GM12878 (cell line): ENCODE results near the gene PARN. TPM values are rescaled to one million over a fixed set of nuclear protein-coding genes. Genes with fewer than 3 reads are reported as not detected.

Experiments used
- ATAC-seq: fragments of 200-7000 bp; cut with Tn5 transposase; 3 replicates; pipeline ENCODE4 v1.9.1; 2020; ENCODE audit warnings: mild to moderate bottlenecking, moderate library complexity
- BruUV-seq: library from RNA; stranded (reverse); fragments of 400-500 nt; replicated peaks from 2 replicates; lab custom pipeline; 2021; lab: Mats Ljungman, UMichigan
- CTCF ChIA-PET: fragments of 300-600 bp; sonication (Branson Sonifier 250); formaldehyde crosslinking; extraction: SDS; loops from one replicate; lab custom pipeline; 2021; ENCODE audit warnings: inconsistent platforms; lab: Yijun Ruan, JAX
- POLR2A ChIA-PET: fragments of 350-600 bp; formaldehyde crosslinking; extraction: SDS; loops from one replicate; lab custom pipeline; 2021; ENCODE audit warnings: inconsistent platforms; lab: Charles Lee
- RAD21 ChIA-PET: fragments of 300-600 bp; sonication (Branson Sonifier 250); formaldehyde crosslinking; loops from one replicate; lab custom pipeline; 2023; ENCODE audit warnings: antibody characterized with exemption; ENCODE audit not compliant: unreplicated experiment; lab: Charles Lee
- SMC1A ChIA-PET: fragments of 300-600 bp; sonication (Branson Sonifier 250); formaldehyde crosslinking; loops from one replicate; lab custom pipeline; 2023; ENCODE audit not compliant: unreplicated experiment, uncharacterized antibody; lab: Charles Lee
- DNase-seq: peaks from one replicate; pipeline ENCODE4 v3.0.0-alpha.2; 2011; ENCODE audit warnings: low read depth, low spot score
- FAIRE-seq: peaks from 3 replicates; lab custom pipeline; 2011; peaks lifted over from hg19 to GRCh38; lab: Jason Lieb, UNC
- H2AFZ ChIP-seq: 2 replicates; pipeline ENCODE4 v1.6.0; 2011; ENCODE audit warnings: low read depth, low read length, control low read depth; ENCODE audit not compliant: control insufficient read depth
- H3K27ac ChIP-seq: 2 replicates; pipeline ENCODE4 v1.5.1; 2011; ENCODE audit warnings: control low read depth; ENCODE audit not compliant: control insufficient read depth, insufficient read depth
- H3K27me3 ChIP-seq, 2 experiments: replicated peaks in 1 of 2; 2 replicates each; pipeline versions ENCODE4 v1.6.0 to v1.6.1; 2011; ENCODE audit warnings: low read length in 1 of 2; ENCODE audit not compliant: control insufficient read depth in 2 of 2, insufficient read depth in 2 of 2
- H3K36me3 ChIP-seq, 2 experiments: 2 replicates each; pipeline ENCODE4 v1.5.1; 2011; ENCODE audit warnings: low read length in 1 of 2; ENCODE audit not compliant: control insufficient read depth in 2 of 2, insufficient read depth in 2 of 2
- H3K4me1 ChIP-seq: 2 replicates; pipeline ENCODE4 v1.6.1; 2011; ENCODE audit warnings: mild to moderate bottlenecking, low read length, moderate library complexity, mixed read lengths; ENCODE audit not compliant: control insufficient read depth, insufficient read depth
- H3K4me2 ChIP-seq: 2 replicates; pipeline ENCODE4 v1.6.0; 2011; ENCODE audit warnings: control low read depth; ENCODE audit not compliant: control insufficient read depth, insufficient read depth
- H3K4me3 ChIP-seq: fragments of 200-600 bp; sonication (generic); 2 replicates; pipeline ENCODE4 v1.5.1; 2016
- H3K79me2 ChIP-seq: 2 replicates; pipeline ENCODE4 v1.6.0; 2011; ENCODE audit warnings: low read length; ENCODE audit not compliant: control insufficient read depth, insufficient read depth
- H3K9ac ChIP-seq: 2 replicates; pipeline ENCODE4 v1.8.0; 2011; ENCODE audit warnings: low read length, control low read depth, mixed read lengths; ENCODE audit not compliant: control insufficient read depth, insufficient read depth
- H3K9me3 ChIP-seq: replicated peaks from 3 replicates; pipeline ENCODE4 v1.5.1; 2011; ENCODE audit warnings: mild to moderate bottlenecking, low read length; ENCODE audit not compliant: control insufficient read depth, insufficient read depth
- H4K20me1 ChIP-seq: 2 replicates; pipeline ENCODE4 v1.6.0; 2011; ENCODE audit not compliant: control insufficient read depth, insufficient read depth
- SPI1 ChIP-seq: IDR thresholded peaks from 2 replicates; pipeline ENCODE4 v1.6.1; 2011; ENCODE audit warnings: low read depth, mild to moderate bottlenecking, low read length, moderate library complexity, borderline replicate concordance; ENCODE audit not compliant: insufficient read depth
- YBX1 ChIP-seq: fragments of 450-650 bp; IDR thresholded peaks from 2 replicates; pipeline ENCODE4 v1.6.1; 2016; ENCODE audit warnings: antibody characterized with exemption
- WGBS: methylation state at CpG from one replicate; pipeline ENCODE4 v1.1.6; 2016; ENCODE audit warnings: low lambda C conversion rate; ENCODE audit not compliant: insufficient replicate concordance, insufficient coverage; ENCODE audit errors: missing lambda C conversion rate; 5-methylcytosine and 5-hydroxymethylcytosine counted together
- in situ Hi-C: fragments of 300-500 bp; cut with MboI; formaldehyde crosslinking; loops from 9 replicates; pipeline ENCODE4 v1.14.3; 2018; ENCODE audit warnings: mixed read lengths
- intact Hi-C: fragments of 100-400 bp; cut with micrococcal nuclease; formaldehyde crosslinking; loops from one replicate; pipeline ENCODE4 v1.14.2; 2022; ENCODE audit not compliant: unreplicated experiment
- polyA plus RNA-seq, 11 experiments: library from polyadenylated mRNA; depleted of rRNA in 4 of 11; unstranded in 6 of 11; stranded (reverse) in 5 of 11; fragments of >200 nt; fragmentation: Nextera tagmentation in 4 of 11; fragmentation: Illumina TruSeq in 1 of 11; extraction: Ambion mirVana in 4 of 11; extraction: Trizol in 1 of 11; gene quantifications; 1 replicate in 1 of 11; 2 replicates in 10 of 11; pipeline versions ENCODE4 v1.2.1 to v1.2.3, GENCODE V29; 2011 to 2016; ENCODE audit warnings: inconsistent platforms in 2 of 11, missing spikeins in 2 of 11, low read depth in 1 of 11
- total RNA-seq, 4 experiments: library from RNA; depleted of rRNA in 3 of 4; stranded (reverse); fragments of >200 nt in 3 of 4; fragmentation: Illumina TruSeq in 1 of 4; extraction: Trizol in 1 of 4; gene quantifications; 2 replicates each; pipeline versions ENCODE4 v1.2.1 to v1.2.3, GENCODE V29; 2013 to 2021
- TF ChIP-seq, protein P1 (sequence below): fragments of 450-650 bp; IDR thresholded peaks from 2 replicates; pipeline ENCODE4 v1.6.1; 2018; ENCODE audit warnings: borderline replicate concordance, mild to moderate bottlenecking; ENCODE audit not compliant: partially characterized antibody
- TF ChIP-seq, protein P2 (sequence below): fragments of 450-650 bp; IDR thresholded peaks from 2 replicates; pipeline ENCODE4 v1.6.1; 2017; ENCODE audit warnings: mild to moderate bottlenecking, moderate library complexity
- TF ChIP-seq, protein P3 (sequence below): fragments of 450-650 bp; IDR thresholded peaks from 2 replicates; pipeline ENCODE4 v1.6.1; 2016; ENCODE audit warnings: mild to moderate bottlenecking
- TF ChIP-seq, protein P4 (sequence below): IDR thresholded peaks from 2 replicates; pipeline ENCODE4 v1.6.1; 2012; ENCODE audit warnings: improper control_type of control experiment, low read depth, low read length; ENCODE audit not compliant: insufficient replicate concordance

PARN gene
- total and polyA plus RNA-seq, 10 of the 15 experiments (the other 5 are each of a cell fraction or from before 2014, with no cell fraction given) = 15.6 to 77.3 (median 47.7) TPM

DNA sequence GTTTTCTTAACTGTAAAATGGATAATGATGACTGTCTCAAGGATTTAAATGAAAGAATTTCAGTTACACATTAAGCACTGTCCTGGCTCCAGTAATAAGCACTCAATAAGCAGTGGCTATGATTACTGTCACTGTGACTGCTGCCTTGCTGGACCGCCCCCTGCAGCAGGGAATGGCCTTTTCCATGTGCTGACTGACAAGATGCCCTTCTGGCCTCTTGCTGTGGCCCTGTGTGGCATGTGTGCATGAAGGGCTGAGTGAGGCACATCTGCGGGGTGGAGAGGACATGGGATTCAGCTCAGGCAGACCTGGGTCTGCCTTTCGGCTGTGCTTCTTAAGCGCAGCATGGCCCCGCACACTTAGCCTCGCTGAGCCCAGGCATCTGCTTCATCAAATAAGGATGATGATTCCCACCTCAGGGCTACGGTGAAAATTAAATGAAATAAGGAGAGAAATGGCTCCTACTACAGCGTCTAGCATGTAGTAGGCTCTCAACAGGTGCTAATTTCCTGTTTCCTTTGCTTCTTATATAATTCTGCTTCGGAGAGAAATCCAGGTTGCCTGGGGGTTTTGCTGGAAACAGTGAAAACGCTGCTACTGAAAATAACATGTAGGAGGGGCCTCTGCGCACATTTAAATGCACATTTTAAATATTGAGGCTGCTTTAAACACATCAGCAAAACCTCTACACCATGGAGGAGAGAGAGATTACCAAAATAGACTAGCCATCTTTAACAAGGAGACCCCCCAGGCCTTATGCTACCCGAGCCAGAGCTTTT, 183.9 kb downstream of the PARN start:
- no peak overlapping the region for H3K27ac ChIP-seq
- FAIRE-seq (no peak), DNase-seq (no peak), ATAC-seq (no peak)
- POLR2A ChIA-PET = no interaction called here
- no peak overlapping the region for H3K4me2 ChIP-seq
- RAD21 ChIA-PET = interaction anchor here (0.9 kb wide), 1 partner anchor 81 kb away, joined by 3 read pairs; no protein-coding TSS in a partner anchor
- WGBS = 97% methylated on average over 12 of the region's 12 CpGs
- no peak overlapping the region for H3K9ac ChIP-seq
- in situ Hi-C loops = no loop called here
- peaks cover 3% of the 10 kb centered on the region in 2 experiments; a peak in 3 of 4 replicates for H3K36me3 ChIP-seq
- H3K4me3 ChIP-seq = no peak overlapping the region
- H3K4me1 ChIP-seq = no peaks in the 10 kb centered on the region
- CTCF ChIA-PET = interaction anchor here (0.6 to 1.6 kb wide), 5 partner anchors 24 to 196 kb away, joined by 3 to 5 read pairs (median 4); no protein-coding TSS in a partner anchor
- no TSS peak for BruUV-seq
- no peaks in the 10 kb centered on the region for H3K79me2 ChIP-seq
- H3K9me3 ChIP-seq = no peaks in the 10 kb centered on the region
- SMC1A ChIA-PET = interaction anchor here (1.2 to 1.7 kb wide), 2 partner anchors 13 to 145 kb away, joined by 4 to 6 read pairs; no protein-coding TSS in a partner anchor
- intact Hi-C loops = no loop called here
- H4K20me1 ChIP-seq = no peaks in the 10 kb centered on the region
- H3K27me3 ChIP-seq = no peaks in the 10 kb centered on the region
- H2AFZ ChIP-seq = no peak overlapping the region
- TF ChIP-seq, protein P1, sequence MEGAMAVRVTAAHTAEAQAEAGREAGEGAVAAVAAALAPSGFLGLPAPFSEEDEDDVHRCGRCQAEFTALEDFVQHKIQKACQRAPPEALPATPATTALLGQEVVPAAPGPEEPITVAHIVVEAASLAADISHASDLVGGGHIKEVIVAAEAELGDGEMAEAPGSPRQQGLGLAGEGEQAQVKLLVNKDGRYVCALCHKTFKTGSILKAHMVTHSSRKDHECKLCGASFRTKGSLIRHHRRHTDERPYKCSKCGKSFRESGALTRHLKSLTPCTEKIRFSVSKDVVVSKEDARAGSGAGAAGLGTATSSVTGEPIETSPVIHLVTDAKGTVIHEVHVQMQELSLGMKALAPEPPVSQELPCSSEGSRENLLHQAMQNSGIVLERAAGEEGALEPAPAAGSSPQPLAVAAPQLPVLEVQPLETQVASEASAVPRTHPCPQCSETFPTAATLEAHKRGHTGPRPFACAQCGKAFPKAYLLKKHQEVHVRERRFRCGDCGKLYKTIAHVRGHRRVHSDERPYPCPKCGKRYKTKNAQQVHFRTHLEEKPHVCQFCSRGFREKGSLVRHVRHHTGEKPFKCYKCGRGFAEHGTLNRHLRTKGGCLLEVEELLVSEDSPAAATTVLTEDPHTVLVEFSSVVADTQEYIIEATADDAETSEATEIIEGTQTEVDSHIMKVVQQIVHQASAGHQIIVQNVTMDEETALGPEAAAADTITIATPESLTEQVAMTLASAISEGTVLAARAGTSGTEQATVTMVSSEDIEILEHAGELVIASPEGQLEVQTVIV = no peak
- TF ChIP-seq SPI1 (no peak), YBX1 (no peak)
- TF ChIP-seq, protein P2, sequence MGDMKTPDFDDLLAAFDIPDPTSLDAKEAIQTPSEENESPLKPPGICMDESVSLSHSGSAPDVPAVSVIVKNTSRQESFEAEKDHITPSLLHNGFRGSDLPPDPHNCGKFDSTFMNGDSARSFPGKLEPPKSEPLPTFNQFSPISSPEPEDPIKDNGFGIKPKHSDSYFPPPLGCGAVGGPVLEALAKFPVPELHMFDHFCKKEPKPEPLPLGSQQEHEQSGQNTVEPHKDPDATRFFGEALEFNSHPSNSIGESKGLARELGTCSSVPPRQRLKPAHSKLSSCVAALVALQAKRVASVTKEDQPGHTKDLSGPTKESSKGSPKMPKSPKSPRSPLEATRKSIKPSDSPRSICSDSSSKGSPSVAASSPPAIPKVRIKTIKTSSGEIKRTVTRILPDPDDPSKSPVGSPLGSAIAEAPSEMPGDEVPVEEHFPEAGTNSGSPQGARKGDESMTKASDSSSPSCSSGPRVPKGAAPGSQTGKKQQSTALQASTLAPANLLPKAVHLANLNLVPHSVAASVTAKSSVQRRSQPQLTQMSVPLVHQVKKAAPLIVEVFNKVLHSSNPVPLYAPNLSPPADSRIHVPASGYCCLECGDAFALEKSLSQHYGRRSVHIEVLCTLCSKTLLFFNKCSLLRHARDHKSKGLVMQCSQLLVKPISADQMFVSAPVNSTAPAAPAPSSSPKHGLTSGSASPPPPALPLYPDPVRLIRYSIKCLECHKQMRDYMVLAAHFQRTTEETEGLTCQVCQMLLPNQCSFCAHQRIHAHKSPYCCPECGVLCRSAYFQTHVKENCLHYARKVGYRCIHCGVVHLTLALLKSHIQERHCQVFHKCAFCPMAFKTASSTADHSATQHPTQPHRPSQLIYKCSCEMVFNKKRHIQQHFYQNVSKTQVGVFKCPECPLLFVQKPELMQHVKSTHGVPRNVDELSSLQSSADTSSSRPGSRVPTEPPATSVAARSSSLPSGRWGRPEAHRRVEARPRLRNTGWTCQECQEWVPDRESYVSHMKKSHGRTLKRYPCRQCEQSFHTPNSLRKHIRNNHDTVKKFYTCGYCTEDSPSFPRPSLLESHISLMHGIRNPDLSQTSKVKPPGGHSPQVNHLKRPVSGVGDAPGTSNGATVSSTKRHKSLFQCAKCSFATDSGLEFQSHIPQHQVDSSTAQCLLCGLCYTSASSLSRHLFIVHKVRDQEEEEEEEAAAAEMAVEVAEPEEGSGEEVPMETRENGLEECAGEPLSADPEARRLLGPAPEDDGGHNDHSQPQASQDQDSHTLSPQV = no peak
- TF ChIP-seq, protein P3, sequence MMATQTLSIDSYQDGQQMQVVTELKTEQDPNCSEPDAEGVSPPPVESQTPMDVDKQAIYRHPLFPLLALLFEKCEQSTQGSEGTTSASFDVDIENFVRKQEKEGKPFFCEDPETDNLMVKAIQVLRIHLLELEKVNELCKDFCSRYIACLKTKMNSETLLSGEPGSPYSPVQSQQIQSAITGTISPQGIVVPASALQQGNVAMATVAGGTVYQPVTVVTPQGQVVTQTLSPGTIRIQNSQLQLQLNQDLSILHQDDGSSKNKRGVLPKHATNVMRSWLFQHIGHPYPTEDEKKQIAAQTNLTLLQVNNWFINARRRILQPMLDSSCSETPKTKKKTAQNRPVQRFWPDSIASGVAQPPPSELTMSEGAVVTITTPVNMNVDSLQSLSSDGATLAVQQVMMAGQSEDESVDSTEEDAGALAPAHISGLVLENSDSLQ = no peak
- TF ChIP-seq, protein P4, sequence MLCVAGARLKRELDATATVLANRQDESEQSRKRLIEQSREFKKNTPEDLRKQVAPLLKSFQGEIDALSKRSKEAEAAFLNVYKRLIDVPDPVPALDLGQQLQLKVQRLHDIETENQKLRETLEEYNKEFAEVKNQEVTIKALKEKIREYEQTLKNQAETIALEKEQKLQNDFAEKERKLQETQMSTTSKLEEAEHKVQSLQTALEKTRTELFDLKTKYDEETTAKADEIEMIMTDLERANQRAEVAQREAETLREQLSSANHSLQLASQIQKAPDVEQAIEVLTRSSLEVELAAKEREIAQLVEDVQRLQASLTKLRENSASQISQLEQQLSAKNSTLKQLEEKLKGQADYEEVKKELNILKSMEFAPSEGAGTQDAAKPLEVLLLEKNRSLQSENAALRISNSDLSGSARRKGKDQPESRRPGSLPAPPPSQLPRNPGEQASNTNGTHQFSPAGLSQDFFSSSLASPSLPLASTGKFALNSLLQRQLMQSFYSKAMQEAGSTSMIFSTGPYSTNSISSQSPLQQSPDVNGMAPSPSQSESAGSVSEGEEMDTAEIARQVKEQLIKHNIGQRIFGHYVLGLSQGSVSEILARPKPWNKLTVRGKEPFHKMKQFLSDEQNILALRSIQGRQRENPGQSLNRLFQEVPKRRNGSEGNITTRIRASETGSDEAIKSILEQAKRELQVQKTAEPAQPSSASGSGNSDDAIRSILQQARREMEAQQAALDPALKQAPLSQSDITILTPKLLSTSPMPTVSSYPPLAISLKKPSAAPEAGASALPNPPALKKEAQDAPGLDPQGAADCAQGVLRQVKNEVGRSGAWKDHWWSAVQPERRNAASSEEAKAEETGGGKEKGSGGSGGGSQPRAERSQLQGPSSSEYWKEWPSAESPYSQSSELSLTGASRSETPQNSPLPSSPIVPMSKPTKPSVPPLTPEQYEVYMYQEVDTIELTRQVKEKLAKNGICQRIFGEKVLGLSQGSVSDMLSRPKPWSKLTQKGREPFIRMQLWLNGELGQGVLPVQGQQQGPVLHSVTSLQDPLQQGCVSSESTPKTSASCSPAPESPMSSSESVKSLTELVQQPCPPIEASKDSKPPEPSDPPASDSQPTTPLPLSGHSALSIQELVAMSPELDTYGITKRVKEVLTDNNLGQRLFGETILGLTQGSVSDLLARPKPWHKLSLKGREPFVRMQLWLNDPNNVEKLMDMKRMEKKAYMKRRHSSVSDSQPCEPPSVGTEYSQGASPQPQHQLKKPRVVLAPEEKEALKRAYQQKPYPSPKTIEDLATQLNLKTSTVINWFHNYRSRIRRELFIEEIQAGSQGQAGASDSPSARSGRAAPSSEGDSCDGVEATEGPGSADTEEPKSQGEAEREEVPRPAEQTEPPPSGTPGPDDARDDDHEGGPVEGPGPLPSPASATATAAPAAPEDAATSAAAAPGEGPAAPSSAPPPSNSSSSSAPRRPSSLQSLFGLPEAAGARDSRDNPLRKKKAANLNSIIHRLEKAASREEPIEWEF = no peak
